ENCODE data around the gene NRIP1. TPM values are rescaled to one million over a fixed set of nuclear protein-coding genes. Genes with fewer than 3 reads are reported as not detected.

The NRIP1 gene
- total and polyA plus RNA-seq, 2 donors (not counting 3 experiments of a cell fraction or from before 2014, with no cell fraction given) = 2.8 to 24.0 TPM

GRCh38 chr21:15001113-15001512, 63.7 kb downstream of the NRIP1 start:
- BruUV-seq (replicated peaks) = no TSS peak
- dilution Hi-C loops (cut with MboI; ENCODE audit: extremely low pct_ligation_motif_present, low sequenced_read_pairs) (no loop called here), intact Hi-C loops (cut with micrococcal nuclease) (no loop called here)
- Histone ChIP-seq H3K36me3 (ENCODE audit: control insufficient read depth in 2 of 2, extremely low read depth in 1 of 2, insufficient read depth in 2 of 2, low read length in 2 of 2) (no peaks in the 10 kb centered on the region), H2AFZ (ENCODE audit: low read depth, low read length) (no peak overlapping the region), H3K4me2 (ENCODE audit: insufficient read depth, low read length) (no peak overlapping the region), H3K9ac (replicated peaks; ENCODE audit: extremely low read depth, insufficient read depth, low read length) (no peak overlapping the region), H3K27me3 (ENCODE audit: control insufficient read depth in 2 of 2, insufficient read depth in 2 of 2, low read length in 2 of 2) (no peaks in the 10 kb centered on the region), H3K27ac (ENCODE audit: insufficient read depth, low read depth, low read length) (no peak overlapping the region), H3K9me1 (replicated peaks; ENCODE audit: control insufficient read depth, extremely low read depth, insufficient read depth, low read length) (no peaks in the 10 kb centered on the region), H4K20me1 (replicated peaks; ENCODE audit: control insufficient read depth, extremely low read depth, insufficient read depth, low read length) (peaks cover 5% of the 10 kb centered on the region), H3K4me3 (replicated peaks in 1 of 3; ENCODE audit: insufficient read depth in 1 of 3, low read depth in 1 of 3, low read length in 3 of 3) (no peak overlapping the region), H3K79me2 (ENCODE audit: control insufficient read depth, insufficient read depth, low read length) (peaks cover 89% of the 10 kb centered on the region), H3K4me1 (ENCODE audit: control insufficient read depth, extremely low read depth, insufficient read depth, low read length) (peaks cover 19% of the 10 kb centered on the region), H3K9me3 (replicated peaks; ENCODE audit: control insufficient read depth, insufficient read depth, low read length) (no peaks in the 10 kb centered on the region)
- POLR2A ChIA-PET = no interaction called here
- FAIRE-seq = no peak
- TF ChIP-seq MYC (IDR thresholded peaks at IDR 0.05; ENCODE audit: low read depth, low read length) (no peak), FOS (IDR thresholded peaks at IDR 0.05; ENCODE audit: borderline replicate concordance, insufficient read depth, low read length) (no peak), MAX (IDR thresholded peaks at IDR 0.05; ENCODE audit: insufficient read depth, insufficient read length) (no peak), POLR2A (IDR thresholded peaks at IDR 0.05; ENCODE audit: low read depth, low read length) (no peak), JUN (IDR thresholded peaks at IDR 0.05; ENCODE audit: borderline replicate concordance, insufficient read depth, insufficient read length, low read depth) (no peak), GATA2 (IDR thresholded peaks at IDR 0.05; ENCODE audit: insufficient read depth, insufficient read length, low read depth, low read length) (no peak), POLR2AphosphoS5 (IDR thresholded peaks at IDR 0.05; ENCODE audit: insufficient read depth, low read depth, low read length) (no peak), CTCF (IDR thresholded peaks at IDR 0.05; ENCODE audit: extremely low read depth in 1 of 2, insufficient read depth in 1 of 2, low read depth in 1 of 2, low read length in 2 of 2) (no peak), EZH2 (IDR thresholded peaks at IDR 0.05; ENCODE audit: borderline replicate concordance, low read depth, low read length, severe bottlenecking) (no peak)
- no peak for DNase-seq (ENCODE audit: low read depth, low spot score)
- CTCF ChIA-PET = interaction anchor here (1.1 to 1.4 kb wide), 2 partner anchors 13 to 137 kb away, joined by 3 to 4 read pairs; no protein-coding TSS in a partner anchor

Measured in endothelial cell of umbilical vein (primary cell).